GM19043 (cell line): ENCODE data around the gene RPS15.
"Not testable (repeated sequence)": the region's sequence is repeated elsewhere in the genome, so short reads cannot be mapped to it uniquely, and the experiment has no call there.

ENCODE experiments used
- ATAC-seq: cut with Tn5 transposase; IDR thresholded peaks from one replicate; pipeline ENCODE4 v1.9.1; 2021; ENCODE audit warnings: low read depth; ENCODE audit not compliant: unreplicated experiment

The RPS15 gene

GRCh38 chr19:1466461-1467214 is 28.4 kb downstream of the RPS15 start:
- no peak for ATAC-seq

DNA sequence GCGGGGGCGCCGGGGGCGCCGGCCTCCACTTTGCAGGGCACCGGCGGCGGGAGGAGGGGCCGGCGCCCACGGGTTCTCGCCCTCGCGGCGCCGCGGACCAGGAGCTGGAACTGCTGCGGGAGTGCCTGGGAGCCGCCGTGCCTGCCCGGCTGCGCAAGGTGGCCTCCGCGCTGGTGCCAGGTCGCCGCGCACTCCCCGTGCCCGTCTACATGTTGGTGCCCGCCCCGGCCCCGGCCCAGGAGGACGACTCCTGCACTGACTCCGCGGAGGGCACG is 29.0 kb downstream of the RPS15 start:
- no peak for ATAC-seq

DNA sequence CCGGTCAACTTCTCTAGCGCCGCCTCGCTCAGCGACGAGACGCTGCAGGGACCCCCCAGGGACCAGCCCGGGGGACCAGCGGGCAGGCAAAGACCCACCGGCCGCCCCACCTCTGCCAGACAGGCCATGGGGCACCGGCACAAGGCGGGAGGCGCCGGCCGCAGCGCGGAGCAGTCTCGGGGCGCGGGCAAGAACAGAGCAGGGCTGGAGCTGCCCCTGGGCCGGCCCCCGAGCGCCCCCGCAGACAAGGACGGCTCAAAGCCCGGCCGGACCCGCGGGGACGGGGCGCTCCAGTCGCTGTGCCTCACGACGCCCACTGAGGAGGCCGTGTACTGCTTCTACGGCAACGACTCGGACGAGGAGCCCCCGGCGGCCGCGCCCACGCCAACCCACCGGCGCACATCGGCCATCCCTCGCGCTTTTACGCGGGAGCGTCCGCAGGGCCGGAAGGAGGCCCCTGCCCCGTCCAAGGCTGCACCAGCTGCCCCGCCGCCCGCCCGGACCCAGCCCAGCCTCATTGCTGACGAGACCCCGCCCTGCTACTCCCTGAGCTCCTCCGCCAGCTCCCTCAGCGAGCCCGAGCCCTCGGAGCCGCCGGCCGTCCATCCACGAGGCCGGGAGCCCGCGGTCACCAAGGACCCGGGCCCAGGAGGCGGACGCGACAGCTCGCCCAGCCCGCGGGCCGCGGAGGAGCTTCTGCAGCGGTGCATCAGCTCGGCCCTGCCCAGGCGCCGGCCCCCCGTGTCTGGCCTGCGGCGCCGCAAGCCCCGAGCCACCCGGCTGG is 29.5 kb downstream of the RPS15 start:
- ATAC-seq = no peak

GRCh38 chr19:1468274-1468820 is 30.2 kb downstream of the RPS15 start:
- ATAC-seq = no peak

GRCh38 chr19:1468821-1469254 is 30.6 kb downstream of the RPS15 start:
- ATAC-seq = no peak

GRCh38 chr19:1469255-1470054 is 31.3 kb downstream of the RPS15 start:
- no peak for ATAC-seq

DNA sequence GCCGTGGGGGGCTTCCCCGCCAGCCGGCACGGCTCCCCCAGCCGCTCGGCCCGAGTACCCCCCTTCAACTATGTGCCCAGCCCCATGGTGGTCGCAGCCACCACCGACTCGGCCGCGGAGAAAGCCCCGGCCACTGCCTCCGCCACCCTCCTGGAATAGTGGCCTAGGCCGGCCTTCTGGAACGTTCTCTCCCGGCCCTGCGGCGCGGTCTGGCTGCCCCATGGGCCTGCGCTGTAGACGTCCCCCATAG is 31.8 kb downstream of the RPS15 start:
- ATAC-seq = no peak

- ATAC-seq = no peak
Observed at GRCh38 chr19:1470305-1471009, 32.3 kb downstream of the RPS15 start.

- no peak for ATAC-seq
Observed at GRCh38 chr19:1471010-1471514, 32.9 kb downstream of the RPS15 start.

DNA sequence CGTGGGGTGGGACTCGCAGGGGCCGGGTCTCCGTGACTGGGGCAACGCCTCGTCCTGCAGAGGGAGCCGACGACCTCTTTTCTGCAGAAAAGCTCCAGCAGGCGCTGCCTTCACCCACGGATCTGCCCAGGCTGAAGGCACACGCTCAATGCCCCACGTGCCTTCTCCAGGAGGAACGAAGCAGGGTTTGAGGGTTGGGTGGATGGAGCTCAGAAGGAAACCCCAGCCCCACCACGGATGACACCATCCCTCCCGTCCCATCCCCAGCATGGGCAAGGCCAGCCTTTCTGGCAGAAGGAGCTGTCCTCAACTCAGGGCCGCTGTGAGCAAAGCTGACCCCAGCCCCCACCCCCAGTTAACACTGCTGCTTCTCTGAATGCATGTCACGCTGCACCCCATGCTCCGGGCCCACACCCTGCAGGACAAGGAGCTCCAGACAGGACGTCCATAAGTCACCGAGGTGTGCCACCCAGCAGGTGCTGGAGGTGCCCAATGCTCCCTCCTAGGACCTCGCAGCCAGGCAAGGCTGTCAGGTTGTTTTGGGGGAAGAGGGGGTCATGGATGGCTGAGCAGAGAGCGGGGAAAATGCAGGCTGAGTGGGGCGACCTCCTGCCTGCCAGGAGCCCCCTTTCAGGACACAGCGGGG is 33.4 kb downstream of the RPS15 start:
- ATAC-seq = no peak

GRCh38 chr19:1472231-1473084 is 34.3 kb downstream of the RPS15 start:
- no peak for ATAC-seq

- ATAC-seq = no peak
Observed at GRCh38 chr19:1473085-1473851, 35.1 kb downstream of the RPS15 start.

GRCh38 chr19:1474011-1474764 is 36.0 kb downstream of the RPS15 start:
- no peak for ATAC-seq

DNA sequence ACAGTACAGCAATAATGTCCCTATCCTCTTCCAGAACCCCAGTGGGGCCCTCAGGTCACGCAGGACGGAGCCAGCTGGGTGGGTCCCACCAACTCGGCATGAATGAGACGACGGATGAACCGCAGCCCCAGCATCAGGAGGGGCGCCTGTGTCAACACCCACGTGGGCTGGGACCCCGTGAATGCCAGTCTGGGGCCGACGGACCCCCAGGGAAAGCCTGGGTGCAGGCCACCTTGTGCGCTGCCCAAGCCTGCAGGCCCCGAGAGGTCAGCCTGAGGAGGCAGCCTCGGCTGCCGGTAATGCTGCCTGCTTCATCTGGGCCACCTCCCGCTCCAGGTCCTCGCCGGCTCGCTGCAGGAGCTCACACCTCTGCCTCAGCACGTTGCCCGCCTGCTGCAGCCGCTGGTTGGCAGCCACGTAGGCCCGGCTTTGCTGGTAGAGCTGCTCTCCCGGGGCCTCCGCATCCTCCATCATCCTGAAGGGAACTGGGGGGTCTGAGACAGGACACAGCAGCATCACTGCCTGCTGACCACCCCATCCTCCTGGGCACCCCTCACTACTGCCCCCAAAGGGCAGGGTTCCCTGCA is 36.7 kb downstream of the RPS15 start:
- ATAC-seq = no peak

- ATAC-seq = no peak
Observed at GRCh38 chr19:1475751-1476437, 37.7 kb downstream of the RPS15 start.

GRCh38 chr19:1477056-1477455 is 38.9 kb downstream of the RPS15 start:
- ATAC-seq = not testable (repeated sequence)
